HL-60/S4 treated with retinoic acid at 250 ng/mL for 4 days and 3 days (cell line): ENCODE data around the gene CGA.
"Not testable (repeated sequence)": the region's sequence is repeated elsewhere in the genome, so short reads cannot be mapped to it uniquely, and the experiment has no call there.

Source experiments
- in situ Hi-C: fragments of 300-500 bp; cut with MboI; formaldehyde crosslinking; loops from 2 replicates; pipeline ENCODE4 v1.7.0; 2022; ENCODE audit warnings: low sequenced_read_pairs

Gene CGA

GRCh38 chr6:87095087-87095509 is at the start of gene CGA:
Gene CGA, minus strand, starts transcription at chr6:87095106. Its CDS starts 6,906 bp downstream, at chr6:87088200.
- in situ Hi-C loops = no loop called here

GRCh38 chr6:87139927-87140326 is 45.0 kb upstream of the CGA start:
- in situ Hi-C loops = not testable (repeated sequence)

- in situ Hi-C loops = no loop called here
Measured at GRCh38 chr6:87139236-87139635, 44.3 kb upstream of the CGA start.

- in situ Hi-C loops = no loop called here
Measured at GRCh38 chr6:87136963-87137362, 42.1 kb upstream of the CGA start.

- in situ Hi-C loops = no loop called here
Measured at GRCh38 chr6:87127737-87128136, 32.8 kb upstream of the CGA start.

GRCh38 chr6:87126501-87126900 is 31.6 kb upstream of the CGA start:
- in situ Hi-C loops = no loop called here

GRCh38 chr6:87124074-87124473 is 29.2 kb upstream of the CGA start:
- in situ Hi-C loops = no loop called here

GRCh38 chr6:87122477-87122876 is 27.6 kb upstream of the CGA start:
- in situ Hi-C loops = no loop called here

GRCh38 chr6:87118054-87118453 is 23.1 kb upstream of the CGA start:
- in situ Hi-C loops = no loop called here

GRCh38 chr6:87116922-87117321 is 22.0 kb upstream of the CGA start:
- in situ Hi-C loops = no loop called here

GRCh38 chr6:87115402-87116135 is 20.7 kb upstream of the CGA start:
- in situ Hi-C loops = no loop called here

GRCh38 chr6:87110636-87111035 is 15.7 kb upstream of the CGA start:
- in situ Hi-C loops = no loop called here

- in situ Hi-C loops = no loop called here
Measured at GRCh38 chr6:87105823-87106222, 10.9 kb upstream of the CGA start.

GRCh38 chr6:87104667-87105066 is 9.8 kb upstream of the CGA start:
- in situ Hi-C loops = no loop called here

GRCh38 chr6:87103977-87104601 is 9.2 kb upstream of the CGA start:
- in situ Hi-C loops = no loop called here

- in situ Hi-C loops = no loop called here
Measured at GRCh38 chr6:87102151-87102621, 7.3 kb upstream of the CGA start.

- in situ Hi-C loops = no loop called here
Measured at GRCh38 chr6:87101067-87101466, 6.2 kb upstream of the CGA start.

GRCh38 chr6:87100216-87100615 is 5.3 kb upstream of the CGA start:
- in situ Hi-C loops = no loop called here

GRCh38 chr6:87099472-87099871 is 4.6 kb upstream of the CGA start:
- in situ Hi-C loops = no loop called here

- in situ Hi-C loops = no loop called here
Measured at GRCh38 chr6:87094576-87094975, 330 bp downstream of the CGA start.

GRCh38 chr6:87093651-87094050 is 1.3 kb downstream of the CGA start:
- in situ Hi-C loops = no loop called here

GRCh38 chr6:87093199-87093598 is 1.7 kb downstream of the CGA start:
- in situ Hi-C loops = no loop called here
